IMR-90 (cell line): ENCODE data around the gene NFKB1. TPM values are rescaled to one million over a fixed set of nuclear protein-coding genes. Genes with fewer than 3 reads are reported as not detected.
A peak's percentile ranks its signal among the peaks of the same experiment; 100 is the strongest.

Source experiments
- ATAC-seq: fragments of 200-7000 bp; cut with Tn5 transposase; 2 replicates; pipeline ENCODE4 v1.9.1; 2020; ENCODE audit warnings: low read depth, mild to moderate bottlenecking, moderate library complexity
- BruUV-seq: library from RNA; stranded (reverse); fragments of 400-500 nt; replicated peaks from 2 replicates; lab custom pipeline; 2021; lab: Mats Ljungman, UMichigan
- CTCF ChIA-PET: fragments of 300-600 bp; formaldehyde crosslinking; extraction: SDS; loops from one replicate; lab custom pipeline; 2021; ENCODE audit warnings: antibody characterized with exemption; lab: Yijun Ruan, JAX
- POLR2A ChIA-PET: fragments of 300-600 bp; sonication (Branson Sonifier 250); formaldehyde crosslinking; loops from one replicate; lab custom pipeline; 2022; ENCODE audit warnings: antibody characterized with exemption; ENCODE audit not compliant: unreplicated experiment; lab: Charles Lee
- DNase-seq: peaks from one replicate; pipeline ENCODE4 v3.0.0; 2013
- H2AFZ ChIP-seq: replicated peaks from 2 replicates; pipeline ENCODE3; 2013; ENCODE audit warnings: low read length, mild to moderate bottlenecking; ENCODE audit not compliant: poor library complexity
- H2AK5ac ChIP-seq: 2 replicates; pipeline ENCODE4 v1.6.1; 2013; ENCODE audit warnings: low read depth, low read length, inconsistent platforms
- H2AK9ac ChIP-seq: replicated peaks from 2 replicates; pipeline ENCODE3; 2013; ENCODE audit warnings: mild to moderate bottlenecking, low read depth, low read length, moderate library complexity; ENCODE audit not compliant: poor library complexity
- H2BK120ac ChIP-seq: 2 replicates; pipeline ENCODE4 v1.6.1; 2013; ENCODE audit warnings: low read depth, low read length, inconsistent platforms
- H2BK15ac ChIP-seq: 3 replicates; pipeline ENCODE4 v1.6.1; 2013; ENCODE audit warnings: low read depth, low read length, inconsistent platforms
- H2BK20ac ChIP-seq: 2 replicates; pipeline ENCODE4 v1.6.1; 2013; ENCODE audit warnings: low read depth, mild to moderate bottlenecking, inconsistent platforms, low read length, moderate library complexity
- H2BK5ac ChIP-seq: 2 replicates; pipeline ENCODE4 v1.6.1; 2013; ENCODE audit warnings: mild to moderate bottlenecking, low read depth, low read length, inconsistent platforms; ENCODE audit not compliant: poor library complexity, severe bottlenecking
- H3K14ac ChIP-seq: replicated peaks from 2 replicates; pipeline ENCODE4 v1.6.1; 2013; ENCODE audit warnings: low read depth, low read length, inconsistent platforms
- H3K18ac ChIP-seq: 2 replicates; pipeline ENCODE4 v1.6.1; 2013; ENCODE audit warnings: low read depth, low read length, control low read depth
- H3K23ac ChIP-seq: 2 replicates; pipeline ENCODE4 v1.6.1; 2013; ENCODE audit warnings: low read depth, low read length, inconsistent platforms
- H3K27ac ChIP-seq: 2 replicates; pipeline ENCODE4 v1.5.1; 2013; ENCODE audit warnings: mild to moderate bottlenecking, control low read depth, low read length; ENCODE audit not compliant: insufficient read depth
- H3K27me3 ChIP-seq: 2 replicates; pipeline ENCODE4 v1.6.1; 2013; ENCODE audit warnings: low read length; ENCODE audit not compliant: control insufficient read depth, insufficient read depth
- H3K36me3 ChIP-seq: 2 replicates; pipeline ENCODE4 v1.6.1; 2013; ENCODE audit warnings: low read length, mixed read lengths; ENCODE audit not compliant: control insufficient read depth, insufficient read depth
- H3K4ac ChIP-seq: 2 replicates; pipeline ENCODE4 v1.6.1; 2013; ENCODE audit warnings: low read depth, low read length, inconsistent platforms
- H3K4me1 ChIP-seq: 2 replicates; pipeline ENCODE4 v1.6.1; 2013; ENCODE audit warnings: low read length, mixed read lengths; ENCODE audit not compliant: control insufficient read depth, insufficient read depth
- H3K4me2 ChIP-seq: 2 replicates; pipeline ENCODE4 v1.6.1; 2013; ENCODE audit warnings: low read depth, mild to moderate bottlenecking, control low read depth, low read length, moderate library complexity
- H3K4me3 ChIP-seq: 2 replicates; pipeline ENCODE4 v1.5.1; 2013; ENCODE audit warnings: low read depth, mild to moderate bottlenecking, control low read depth, low read length, moderate library complexity; ENCODE audit not compliant: insufficient read depth
- H3K56ac ChIP-seq: 2 replicates; pipeline ENCODE4 v1.6.1; 2013; ENCODE audit warnings: low read length, inconsistent platforms; ENCODE audit not compliant: insufficient read depth; ENCODE audit errors: extremely low read depth
- H3K79me1 ChIP-seq, 2 experiments: 2 replicates each; pipeline ENCODE4 v1.6.1; 2013; ENCODE audit warnings: low read length in 2 of 2, inconsistent platforms in 1 of 2, low read depth in 1 of 2
- H3K9ac ChIP-seq: 2 replicates; pipeline ENCODE4 v1.6.1; 2013; ENCODE audit warnings: low read depth, low read length, control low read depth
- H3K9me1 ChIP-seq: 2 replicates; pipeline ENCODE4 v1.6.1; 2013; ENCODE audit warnings: low read length, inconsistent platforms; ENCODE audit not compliant: insufficient read depth
- H3K9me3 ChIP-seq: 2 replicates; pipeline ENCODE4 v1.6.1; 2013; ENCODE audit warnings: low read length; ENCODE audit not compliant: control insufficient read depth, insufficient read depth
- H4K20me1 ChIP-seq: 2 replicates; pipeline ENCODE4 v1.6.1; 2013; ENCODE audit warnings: low read length, inconsistent platforms; ENCODE audit not compliant: insufficient read depth
- H4K5ac ChIP-seq: 2 replicates; pipeline ENCODE4 v1.6.1; 2013; ENCODE audit warnings: mild to moderate bottlenecking, low read depth, low read length, control low read depth
- H4K8ac ChIP-seq, 2 experiments: 2 replicates each; pipeline ENCODE4 v1.6.1; 2013; ENCODE audit warnings: low read depth in 2 of 2, low read length in 2 of 2, control low read depth in 1 of 2, inconsistent platforms in 1 of 2
- H4K91ac ChIP-seq: 2 replicates; pipeline ENCODE4 v1.6.1; 2013; ENCODE audit warnings: low read depth, low read length, inconsistent platforms; ENCODE audit not compliant: insufficient read depth
- FOS ChIP-seq: fragments of 150-350 bp; IDR thresholded peaks from 2 replicates; pipeline ENCODE4 v1.6.1; 2016; ENCODE audit warnings: low read depth, low read length
- MAFK ChIP-seq: IDR thresholded peaks from 2 replicates; pipeline ENCODE4 v1.6.1; 2012; ENCODE audit warnings: low read depth, low read length, improper control_type of control experiment
- WGBS, 2 experiments: methylation state at CpG; one replicate each; pipeline versions ENCODE4 v1.1.5 to v1.1.7; 2013; ENCODE audit warnings: missing lambda C conversion rate in 2 of 2; ENCODE audit not compliant: insufficient read length in 1 of 2; ENCODE audit errors: extremely low coverage in 2 of 2; 5-methylcytosine and 5-hydroxymethylcytosine counted together
- dilution Hi-C: fragments of 300-500 bp; cut with HindIII; formaldehyde crosslinking; loops from one replicate; pipeline ENCODE4 v1.14.3; 2018; ENCODE audit warnings: low sequenced_read_pairs; ENCODE audit not compliant: unreplicated experiment
- in situ Hi-C: fragments of 300-500 bp; cut with MboI; formaldehyde crosslinking; loops from 3 replicates; pipeline ENCODE4 v1.14.3; 2019; ENCODE audit warnings: low sequenced_read_pairs, inconsistent platforms, mixed read lengths
- intact Hi-C: fragments of 100-400 bp; cut with micrococcal nuclease; formaldehyde crosslinking; loops from 2 replicates; pipeline ENCODE4 v1.10.0; 2022
- polyA plus RNA-seq, 3 experiments: library from polyadenylated mRNA; depleted of rRNA; stranded (reverse); fragments of >200 nt; gene quantifications; 2 replicates each; pipeline ENCODE4 v1.2.3, GENCODE V29; 2012; ENCODE audit warnings: low replicate concordance in 1 of 3
- total RNA-seq: library from RNA; depleted of rRNA; stranded (reverse); fragments of >200 nt; gene quantifications from 2 replicates; pipeline ENCODE4 v1.2.3, GENCODE V29; 2012

Gene NFKB1
- total and polyA plus RNA-seq, 2 of the 4 experiments (the other 2 are of a cell fraction) = 19.8 to 24.6 TPM

DNA sequence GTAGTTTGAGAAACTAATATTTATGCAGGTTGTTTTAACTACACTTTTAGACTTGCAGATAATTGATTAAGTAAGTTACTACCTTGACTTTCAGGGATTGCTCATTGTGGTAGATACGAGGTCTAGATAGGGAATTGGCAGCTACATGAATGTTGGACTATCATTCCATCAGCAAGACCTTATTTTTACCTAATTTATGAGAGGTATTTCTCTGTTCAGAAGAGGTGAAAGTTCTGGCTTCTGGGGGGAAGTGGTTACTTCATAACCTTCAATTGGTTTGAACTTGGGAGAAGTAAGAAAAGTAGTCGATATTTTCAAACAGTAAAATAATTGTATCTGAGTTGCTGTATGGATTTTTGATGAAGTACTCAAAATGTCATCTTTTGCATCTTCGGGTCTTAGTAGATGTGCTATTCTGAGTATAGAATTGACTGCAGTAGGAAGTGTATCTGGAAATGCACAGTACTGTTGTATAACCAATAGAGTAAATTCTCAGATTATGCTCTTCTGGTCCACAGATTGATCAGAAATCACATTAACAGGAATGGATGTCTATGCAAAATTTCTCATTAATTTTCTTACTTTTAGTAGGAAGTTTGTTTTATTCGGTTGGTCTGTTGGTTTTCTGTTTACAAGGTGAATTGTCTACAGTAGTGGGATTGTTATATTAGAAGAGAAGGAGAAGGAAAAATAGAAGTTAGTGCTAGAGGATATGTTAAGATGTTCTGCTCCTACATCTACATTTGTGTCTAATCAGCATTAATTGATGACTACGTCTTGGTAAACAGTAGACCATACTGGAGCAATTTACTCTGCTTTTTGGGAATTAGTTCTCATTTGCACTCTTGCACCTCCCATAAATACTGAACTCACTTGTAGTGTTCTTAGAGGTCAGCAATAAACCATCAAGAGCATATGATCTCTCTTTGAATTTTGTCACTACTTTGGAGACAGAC is 3.0 kb downstream of the NFKB1 start:
- TF ChIP-seq MAFK (peak; percentile 97), FOS (no peak)
- no peaks in the 10 kb centered on the region for H3K36me3 ChIP-seq
- ChIA-PET POLR2A (no interaction called here), CTCF (no interaction called here)
- peaks cover 8 to 36% of the 10 kb centered on the region in 2 experiments for H3K79me1 ChIP-seq
- H3K4me1 ChIP-seq = peaks cover 3% of the 10 kb centered on the region; the same call in 1 of the 2 replicates
- dilution Hi-C loops (no loop called here), intact Hi-C loops (loop anchor here (5.0 to 10.0 kb wide), 4 partner anchors 52 to 508 kb away; partner anchors contain the start of gene UBE2D3), in situ Hi-C loops (no loop called here)
- WGBS, 2 experiments = no CpG with 5 or more reads among the region's 5 CpGs
- no peak overlapping the region for H3K4ac ChIP-seq
- no peak for ATAC-seq
- no peak overlapping the region for H2BK5ac ChIP-seq
- no peak for DNase-seq
- H4K20me1 ChIP-seq = peaks cover 5% of the 10 kb centered on the region; the same call in 1 of the 2 replicates
- no peak overlapping the region for H4K8ac ChIP-seq
- 0 out of 2 replicates have a peak overlapping the region, but pooled peaks have one; percentile 1 for H3K14ac ChIP-seq
- no peak overlapping the region for H2AK5ac ChIP-seq
- H2AK9ac ChIP-seq = no peak overlapping the region
- H3K4me2 ChIP-seq = peak overlapping the region; percentile 34; the same call in 1 of the 2 replicates
- no peak overlapping the region for H3K4me3 ChIP-seq
- H3K18ac ChIP-seq = no peak overlapping the region
- H3K27ac ChIP-seq = no peak overlapping the region
- no peak overlapping the region; the same call in 1 of the 2 replicates for H3K9ac ChIP-seq
- H2AFZ ChIP-seq = no peak overlapping the region
- H4K91ac ChIP-seq = no peak overlapping the region
- H3K27me3 ChIP-seq = no peaks in the 10 kb centered on the region
- H2BK120ac ChIP-seq = no peak overlapping the region
- no peak overlapping the region for H4K5ac ChIP-seq
- BruUV-seq = no TSS peak
- no peaks in the 10 kb centered on the region for H3K9me3 ChIP-seq
- 0 out of 2 replicates have a peak overlapping the region, but pooled peaks have one; percentile 23 for H3K23ac ChIP-seq
- H3K9me1 ChIP-seq = no peaks in the 10 kb centered on the region
- no peak overlapping the region for H3K56ac ChIP-seq
- H2BK20ac ChIP-seq = no peak overlapping the region
- no peak overlapping the region for H2BK15ac ChIP-seq
